ENCODE measurements around the gene KLHL35. TPM values are rescaled to one million over a fixed set of nuclear protein-coding genes. Genes with fewer than 3 reads are reported as not detected.

Gene KLHL35
- polyA plus RNA-seq, 3 donors, result 0.33 to 0.45 TPM; not detected in 1

- peaks cover 12% of the 10 kb centered on the region for H3K4me1 Mint-ChIP-seq
- Histone ChIP-seq H3K4me3 (replicated peaks in 1 of 3; ENCODE audit: low read depth in 2 of 3, low read length in 3 of 3) (no peak overlapping the region), H3K27ac (ENCODE audit: low read depth in 1 of 2, low read length in 2 of 2) (no peak overlapping the region), H3K4me2 (replicated peaks; ENCODE audit: extremely low read depth, low read length, poor library complexity, severe bottlenecking) (no peak overlapping the region), H3K4me1 (ENCODE audit: control insufficient read depth in 1 of 2, insufficient read depth in 2 of 2, low read length in 2 of 2) (peaks cover 5 to 15% of the 10 kb centered on the region in 2 donors), H3K9me3 (replicated peaks in 1 of 2; ENCODE audit: control insufficient read depth in 1 of 2, insufficient read depth in 1 of 2, low read length in 2 of 2) (peaks cover 0 to 11% of the 10 kb centered on the region in 2 donors), H4K20me1 (ENCODE audit: insufficient read depth, low read length) (no peaks in the 10 kb centered on the region), H3K9ac (ENCODE audit: insufficient read depth, low read length, poor library complexity, severe bottlenecking) (no peak overlapping the region), H3K79me2 (ENCODE audit: insufficient read depth, low read length) (no peaks in the 10 kb centered on the region), H3K36me3 (replicated peaks in 1 of 2; ENCODE audit: control insufficient read depth in 1 of 2, insufficient read depth in 2 of 2, low read length in 2 of 2) (peaks cover 0 to 18% of the 10 kb centered on the region in 2 donors), H2AFZ (ENCODE audit: insufficient read depth, low read depth, low read length, poor library complexity, severe bottlenecking) (no peak overlapping the region), H3K27me3 (ENCODE audit: control insufficient read depth in 2 of 2, insufficient read depth in 2 of 2, low read length in 2 of 2) (peaks cover 21 to 33% of the 10 kb centered on the region in 2 donors)
- no peak for TF ChIP-seq CTCF (IDR thresholded peaks at IDR 0.05)
- intact Hi-C loops (cut with micrococcal nuclease), result no loop called here
- H3K4me3 Mint-ChIP-seq, result no peak overlapping the region
- H3K36me3 Mint-ChIP-seq, result peaks cover 31 to 41% of the 10 kb centered on the region in 2 donors
- WGBS (ENCODE audit: insufficient coverage), result 96% methylated on average over 9 of the region's 9 CpGs
- no peak for DNase-seq
- H3K27me3 Mint-ChIP-seq (ENCODE audit: low read depth in 3 of 3), result peaks cover 32 to 37% (median 35%) of the 10 kb centered on the region in 3 donors
- peaks cover 1 to 8% (median 4%) of the 10 kb centered on the region in 7 donors for H3K9me3 Mint-ChIP-seq
- no peak overlapping the region for H3K27ac Mint-ChIP-seq
Observed at GRCh38 chr11:75435571-75435925, 2.5 kb upstream of the KLHL35 start.

- Histone ChIP-seq H3K4me1 (ENCODE audit: control insufficient read depth in 1 of 2, insufficient read depth in 2 of 2, low read length in 2 of 2) (peaks cover 7 to 21% of the 10 kb centered on the region in 2 donors), H3K9me3 (replicated peaks in 1 of 2; ENCODE audit: control insufficient read depth in 1 of 2, insufficient read depth in 1 of 2, low read length in 2 of 2) (peaks cover 0 to 12% of the 10 kb centered on the region in 2 donors), H3K9ac (ENCODE audit: insufficient read depth, low read length, poor library complexity, severe bottlenecking) (no peak overlapping the region), H3K27ac (ENCODE audit: low read depth in 1 of 2, low read length in 2 of 2) (no peak overlapping the region), H3K4me2 (replicated peaks; ENCODE audit: extremely low read depth, low read length, poor library complexity, severe bottlenecking) (no peak overlapping the region), H3K79me2 (ENCODE audit: insufficient read depth, low read length) (no peaks in the 10 kb centered on the region), H2AFZ (ENCODE audit: insufficient read depth, low read depth, low read length, poor library complexity, severe bottlenecking) (no peak overlapping the region), H3K4me3 (replicated peaks in 1 of 3; ENCODE audit: low read depth in 2 of 3, low read length in 3 of 3) (no peak overlapping the region), H3K36me3 (replicated peaks in 1 of 2; ENCODE audit: control insufficient read depth in 1 of 2, insufficient read depth in 2 of 2, low read length in 2 of 2) (peaks cover 0 to 18% of the 10 kb centered on the region in 2 donors), H4K20me1 (ENCODE audit: insufficient read depth, low read length) (no peaks in the 10 kb centered on the region), H3K27me3 (ENCODE audit: control insufficient read depth in 2 of 2, insufficient read depth in 2 of 2, low read length in 2 of 2) (peaks cover 24 to 35% of the 10 kb centered on the region in 2 donors)
- WGBS (ENCODE audit: insufficient coverage), result 97% methylated on average over 12 of the region's 12 CpGs
- Mint-ChIP-seq H3K27me3 (ENCODE audit: low read depth in 3 of 3) (peaks cover 34 to 40% (median 37%) of the 10 kb centered on the region in 3 donors), H3K27ac (no peak overlapping the region), H3K9me3 (peaks cover 2 to 9% (median 5%) of the 10 kb centered on the region in 7 donors), H3K4me1 (peaks cover 14% of the 10 kb centered on the region), H3K36me3 (peaks cover 28 to 40% of the 10 kb centered on the region in 2 donors), H3K4me3 (no peak overlapping the region)
- DNase-seq, result no peak
- TF ChIP-seq CTCF (IDR thresholded peaks at IDR 0.05), result no peak
- intact Hi-C loops (cut with micrococcal nuclease), result no loop called here
Observed at GRCh38 chr11:75434886-75435570, 2.0 kb upstream of the KLHL35 start.

Data from CD14-positive monocyte (primary cell).